ENCODE results near the gene ALK.

GRCh38 chr2:29687121-29687520 is 234.3 kb downstream of the ALK start:
- TF ChIP-seq CTCF (conservative IDR thresholded peaks at IDR 0.05; ENCODE audit: low read depth, low read length) (no peak), EZH2 (IDR thresholded peaks at IDR 0.05; ENCODE audit: borderline replicate concordance, low read depth, low read length, poor library complexity, severe bottlenecking) (no peak)

Measured in A673 (cell line).